ENCODE data around the gene PRPF31.

PRPF31 gene

GRCh38 chr19:54178581-54179261, 63.2 kb downstream of the PRPF31 start:
- no peak overlapping the region for H3K27ac ChIP-seq

GRCh38 chr19:54179262-54179852, 63.8 kb downstream of the PRPF31 start:
- no peak overlapping the region for H3K27ac ChIP-seq

More at GRCh38 chr19:54178581-54179261, 63.2 kb downstream of the PRPF31 start:
- H3K4me3 ChIP-seq: no peak overlapping the region

GRCh38 chr19:54179921-54180461, 64.4 kb downstream of the PRPF31 start:
- no peak overlapping the region for H3K27ac ChIP-seq
- no peak overlapping the region for H3K4me3 ChIP-seq

More at GRCh38 chr19:54179262-54179852, 63.8 kb downstream of the PRPF31 start:
- H3K4me3 ChIP-seq: no peak overlapping the region

- no peak overlapping the region for H3K4me3 ChIP-seq
- no peak overlapping the region for H3K27ac ChIP-seq
Observed at GRCh38 chr19:54180691-54181091, 65.1 kb downstream of the PRPF31 start.
